ENCODE data around the gene MANF. TPM values are rescaled to one million over a fixed set of nuclear protein-coding genes. Genes with fewer than 3 reads are reported as not detected.

The MANF gene
- total RNA-seq, 1 experiment from 2014 or later: 27.2 TPM

- Histone ChIP-seq H3K36me3 (ENCODE audit: insufficient read depth, low read length) (peaks cover 43% of the 10 kb centered on the region; the same call in 1 of the 2 replicates), H3K9ac (ENCODE audit: low read length) (no peak overlapping the region), H3K79me2 (ENCODE audit: low read length) (peaks cover 56% of the 10 kb centered on the region), H3K4me3 (ENCODE audit: low read length) (no peak overlapping the region), H3K9me2 (replicated peaks; ENCODE audit: insufficient read depth, low read length) (no peaks in the 10 kb centered on the region), H3K4me1 (ENCODE audit: low read length) (peaks cover 32% of the 10 kb centered on the region), H4K20me1 (ENCODE audit: insufficient read depth, low read depth, low read length) (peaks cover 21% of the 10 kb centered on the region), H3K4me2 (ENCODE audit: low read depth, low read length, poor library complexity, severe bottlenecking) (no peak overlapping the region), H3K27ac (ENCODE audit: low read length) (no peak overlapping the region), H3K27me3 (ENCODE audit: low read length) (no peaks in the 10 kb centered on the region), H3K9me3 (ENCODE audit: low read length) (no peaks in the 10 kb centered on the region), H2AFZ (ENCODE audit: low read length) (no peak overlapping the region)
- no peak for DNase-seq
Observed at GRCh38 chr3:51394541-51394940, 9.4 kb downstream of the MANF start.

GRCh38 chr3:51395493-51396213, 10.6 kb downstream of the MANF start:
- peaks cover 20% of the 10 kb centered on the region for H4K20me1 ChIP-seq (ENCODE audit: insufficient read depth, low read depth, low read length)
- DNase-seq: peak; percentile 34
- H3K4me3 ChIP-seq (ENCODE audit: low read length): no peak overlapping the region
- peaks cover 56% of the 10 kb centered on the region for H3K79me2 ChIP-seq (ENCODE audit: low read length)
- no peak overlapping the region for H2AFZ ChIP-seq (ENCODE audit: low read length)
- no peaks in the 10 kb centered on the region for H3K9me2 ChIP-seq (replicated peaks; ENCODE audit: insufficient read depth, low read length)
- no peaks in the 10 kb centered on the region for H3K27me3 ChIP-seq (ENCODE audit: low read length)
- no peak overlapping the region for H3K9ac ChIP-seq (ENCODE audit: low read length)
- H3K4me2 ChIP-seq (ENCODE audit: low read depth, low read length, poor library complexity, severe bottlenecking): no peak overlapping the region
- H3K9me3 ChIP-seq (ENCODE audit: low read length): no peaks in the 10 kb centered on the region
- H3K36me3 ChIP-seq (ENCODE audit: insufficient read depth, low read length): peaks cover 43% of the 10 kb centered on the region; the same call in 1 of the 2 replicates
- no peak overlapping the region for H3K27ac ChIP-seq (ENCODE audit: low read length)
- peaks cover 20% of the 10 kb centered on the region for H3K4me1 ChIP-seq (ENCODE audit: low read length)

- DNase-seq: peak; percentile 39
- no peak overlapping the region for H2AFZ ChIP-seq (ENCODE audit: low read length)
- H3K4me3 ChIP-seq (ENCODE audit: low read length): no peak overlapping the region
- H3K9me3 ChIP-seq (ENCODE audit: low read length): no peaks in the 10 kb centered on the region
- H3K9me2 ChIP-seq (replicated peaks; ENCODE audit: insufficient read depth, low read length): no peaks in the 10 kb centered on the region
- no peak overlapping the region for H3K4me2 ChIP-seq (ENCODE audit: low read depth, low read length, poor library complexity, severe bottlenecking)
- H3K27ac ChIP-seq (ENCODE audit: low read length): 0 out of 2 replicates have a peak overlapping the region, but pooled peaks have one; percentile 3
- H3K4me1 ChIP-seq (ENCODE audit: low read length): peaks cover 19% of the 10 kb centered on the region
- H3K79me2 ChIP-seq (ENCODE audit: low read length): peaks cover 56% of the 10 kb centered on the region
- no peak overlapping the region for H3K9ac ChIP-seq (ENCODE audit: low read length)
- peaks cover 46% of the 10 kb centered on the region; the same call in 1 of the 2 replicates for H3K36me3 ChIP-seq (ENCODE audit: insufficient read depth, low read length)
- H4K20me1 ChIP-seq (ENCODE audit: insufficient read depth, low read depth, low read length): peaks cover 20% of the 10 kb centered on the region
- H3K27me3 ChIP-seq (ENCODE audit: low read length): no peaks in the 10 kb centered on the region
Observed at GRCh38 chr3:51396401-51396800, 11.3 kb downstream of the MANF start.

- Histone ChIP-seq H4K20me1 (ENCODE audit: insufficient read depth, low read depth, low read length) (peaks cover 16% of the 10 kb centered on the region), H3K27me3 (ENCODE audit: low read length) (no peaks in the 10 kb centered on the region), H3K4me2 (ENCODE audit: low read depth, low read length, poor library complexity, severe bottlenecking) (no peak overlapping the region), H2AFZ (ENCODE audit: low read length) (no peak overlapping the region), H3K9me2 (replicated peaks; ENCODE audit: insufficient read depth, low read length) (no peaks in the 10 kb centered on the region), H3K79me2 (ENCODE audit: low read length) (peaks cover 48% of the 10 kb centered on the region), H3K4me3 (ENCODE audit: low read length) (no peak overlapping the region), H3K36me3 (ENCODE audit: insufficient read depth, low read length) (peaks cover 46% of the 10 kb centered on the region; the same call in 1 of the 2 replicates), H3K9ac (ENCODE audit: low read length) (no peak overlapping the region), H3K4me1 (ENCODE audit: low read length) (peaks cover 20% of the 10 kb centered on the region), H3K27ac (ENCODE audit: low read length) (no peak overlapping the region), H3K9me3 (ENCODE audit: low read length) (no peaks in the 10 kb centered on the region)
- DNase-seq: peak; percentile 38
Observed at GRCh38 chr3:51397392-51397791, 12.3 kb downstream of the MANF start.

GRCh38 chr3:51398595-51399310, 13.7 kb downstream of the MANF start:
- Histone ChIP-seq H3K79me2 (ENCODE audit: low read length) (peaks cover 34% of the 10 kb centered on the region), H3K27me3 (ENCODE audit: low read length) (no peaks in the 10 kb centered on the region), H3K27ac (ENCODE audit: low read length) (no peak overlapping the region), H2AFZ (ENCODE audit: low read length) (no peak overlapping the region), H3K9ac (ENCODE audit: low read length) (no peak overlapping the region), H3K9me2 (replicated peaks; ENCODE audit: insufficient read depth, low read length) (no peaks in the 10 kb centered on the region), H3K36me3 (ENCODE audit: insufficient read depth, low read length) (peaks cover 43% of the 10 kb centered on the region; the same call in 1 of the 2 replicates), H4K20me1 (ENCODE audit: insufficient read depth, low read depth, low read length) (peaks cover 8% of the 10 kb centered on the region), H3K4me2 (ENCODE audit: low read depth, low read length, poor library complexity, severe bottlenecking) (no peak overlapping the region), H3K4me3 (ENCODE audit: low read length) (no peak overlapping the region), H3K4me1 (ENCODE audit: low read length) (peaks cover 13% of the 10 kb centered on the region), H3K9me3 (ENCODE audit: low read length) (no peaks in the 10 kb centered on the region)
- DNase-seq: no peak

- Histone ChIP-seq H3K27me3 (ENCODE audit: low read length) (no peaks in the 10 kb centered on the region), H3K27ac (ENCODE audit: low read length) (no peak overlapping the region), H3K79me2 (ENCODE audit: low read length) (peaks cover 28% of the 10 kb centered on the region), H3K9me2 (replicated peaks; ENCODE audit: insufficient read depth, low read length) (no peaks in the 10 kb centered on the region), H3K9ac (ENCODE audit: low read length) (no peak overlapping the region), H3K36me3 (ENCODE audit: insufficient read depth, low read length) (peaks cover 38% of the 10 kb centered on the region; the same call in 1 of the 2 replicates), H3K4me1 (ENCODE audit: low read length) (peaks cover 9% of the 10 kb centered on the region), H3K4me3 (ENCODE audit: low read length) (no peak overlapping the region), H3K4me2 (ENCODE audit: low read depth, low read length, poor library complexity, severe bottlenecking) (no peak overlapping the region), H4K20me1 (ENCODE audit: insufficient read depth, low read depth, low read length) (no peaks in the 10 kb centered on the region), H3K9me3 (ENCODE audit: low read length) (no peaks in the 10 kb centered on the region), H2AFZ (ENCODE audit: low read length) (no peak overlapping the region)
- DNase-seq: no peak
Observed at GRCh38 chr3:51400166-51400565, 15.1 kb downstream of the MANF start.

- DNase-seq: no peak
- H3K4me1 ChIP-seq (ENCODE audit: low read length): peaks cover 9% of the 10 kb centered on the region
- peaks cover 32% of the 10 kb centered on the region; the same call in 1 of the 2 replicates for H3K36me3 ChIP-seq (ENCODE audit: insufficient read depth, low read length)
- H3K79me2 ChIP-seq (ENCODE audit: low read length): peaks cover 19% of the 10 kb centered on the region
- H3K9ac ChIP-seq (ENCODE audit: low read length): no peak overlapping the region
- no peaks in the 10 kb centered on the region for H3K9me3 ChIP-seq (ENCODE audit: low read length)
- no peak overlapping the region for H2AFZ ChIP-seq (ENCODE audit: low read length)
- H3K27me3 ChIP-seq (ENCODE audit: low read length): no peaks in the 10 kb centered on the region
- H3K27ac ChIP-seq (ENCODE audit: low read length): no peak overlapping the region
- H3K4me2 ChIP-seq (ENCODE audit: low read depth, low read length, poor library complexity, severe bottlenecking): no peak overlapping the region
- H3K4me3 ChIP-seq (ENCODE audit: low read length): no peak overlapping the region
- H3K9me2 ChIP-seq (replicated peaks; ENCODE audit: insufficient read depth, low read length): no peaks in the 10 kb centered on the region
- no peaks in the 10 kb centered on the region for H4K20me1 ChIP-seq (ENCODE audit: insufficient read depth, low read depth, low read length)
Observed at GRCh38 chr3:51401735-51402134, 16.6 kb downstream of the MANF start.

- H3K9me2 ChIP-seq (replicated peaks; ENCODE audit: insufficient read depth, low read length): no peaks in the 10 kb centered on the region
- H3K36me3 ChIP-seq (ENCODE audit: insufficient read depth, low read length): peaks cover 28% of the 10 kb centered on the region; the same call in 1 of the 2 replicates
- no peaks in the 10 kb centered on the region for H4K20me1 ChIP-seq (ENCODE audit: insufficient read depth, low read depth, low read length)
- H3K79me2 ChIP-seq (ENCODE audit: low read length): peaks cover 29% of the 10 kb centered on the region
- H3K27ac ChIP-seq (ENCODE audit: low read length): no peak overlapping the region
- no peak overlapping the region for H3K9ac ChIP-seq (ENCODE audit: low read length)
- no peak overlapping the region for H3K4me3 ChIP-seq (ENCODE audit: low read length)
- H3K27me3 ChIP-seq (ENCODE audit: low read length): no peaks in the 10 kb centered on the region
- DNase-seq: no peak
- H3K4me1 ChIP-seq (ENCODE audit: low read length): peaks cover 17% of the 10 kb centered on the region
- H2AFZ ChIP-seq (ENCODE audit: low read length): no peak overlapping the region
- no peaks in the 10 kb centered on the region for H3K9me3 ChIP-seq (ENCODE audit: low read length)
- no peak overlapping the region for H3K4me2 ChIP-seq (ENCODE audit: low read depth, low read length, poor library complexity, severe bottlenecking)
Observed at GRCh38 chr3:51403675-51404074, 18.6 kb downstream of the MANF start.

Data from Karpas-422 (cell line).